22Rv1 (cell line): Measurements from ENCODE around the gene TNS1.

Experiments used
- ZFX ChIP-seq: fragments of 450-650 bp; IDR thresholded peaks from 2 replicates; pipeline ENCODE4 v1.6.1; 2017; ENCODE audit warnings: antibody characterized with exemption, borderline replicate concordance
- TF ChIP-seq, protein P1 (sequence below): fragments of 450-650 bp; IDR thresholded peaks from 2 replicates; pipeline ENCODE4 v1.5.1; 2017; ENCODE audit warnings: mild to moderate bottlenecking

DNA sequence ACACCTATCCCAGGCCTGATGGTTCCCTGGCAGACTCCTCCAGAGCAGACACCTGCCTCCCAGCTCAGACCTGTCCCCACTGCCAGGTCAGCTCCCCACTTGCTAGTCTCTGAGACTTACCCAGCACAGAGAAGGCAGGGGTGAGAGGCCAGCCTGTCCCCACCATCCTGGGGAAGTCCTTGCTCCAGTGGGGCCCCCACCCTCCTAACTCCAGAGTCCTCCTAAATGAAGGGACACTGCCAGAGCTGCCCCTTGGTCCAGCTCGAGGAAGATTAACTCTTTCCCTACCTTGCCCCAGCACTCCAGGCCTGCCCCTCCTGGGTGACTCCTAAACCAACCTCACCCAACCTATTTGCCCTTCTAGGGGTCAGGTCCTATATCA lies 30.4 kb upstream of the TNS1 start:
- TF ChIP-seq, protein P1, sequence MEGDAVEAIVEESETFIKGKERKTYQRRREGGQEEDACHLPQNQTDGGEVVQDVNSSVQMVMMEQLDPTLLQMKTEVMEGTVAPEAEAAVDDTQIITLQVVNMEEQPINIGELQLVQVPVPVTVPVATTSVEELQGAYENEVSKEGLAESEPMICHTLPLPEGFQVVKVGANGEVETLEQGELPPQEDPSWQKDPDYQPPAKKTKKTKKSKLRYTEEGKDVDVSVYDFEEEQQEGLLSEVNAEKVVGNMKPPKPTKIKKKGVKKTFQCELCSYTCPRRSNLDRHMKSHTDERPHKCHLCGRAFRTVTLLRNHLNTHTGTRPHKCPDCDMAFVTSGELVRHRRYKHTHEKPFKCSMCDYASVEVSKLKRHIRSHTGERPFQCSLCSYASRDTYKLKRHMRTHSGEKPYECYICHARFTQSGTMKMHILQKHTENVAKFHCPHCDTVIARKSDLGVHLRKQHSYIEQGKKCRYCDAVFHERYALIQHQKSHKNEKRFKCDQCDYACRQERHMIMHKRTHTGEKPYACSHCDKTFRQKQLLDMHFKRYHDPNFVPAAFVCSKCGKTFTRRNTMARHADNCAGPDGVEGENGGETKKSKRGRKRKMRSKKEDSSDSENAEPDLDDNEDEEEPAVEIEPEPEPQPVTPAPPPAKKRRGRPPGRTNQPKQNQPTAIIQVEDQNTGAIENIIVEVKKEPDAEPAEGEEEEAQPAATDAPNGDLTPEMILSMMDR, result no peak
- no peak for TF ChIP-seq ZFX
